Mammary epithelial cell (primary cell): Measurements from ENCODE around the gene THRB.

Experiments used
- EZH2 ChIP-seq: IDR thresholded peaks from 2 replicates; pipeline ENCODE4 v1.6.1; 2012; ENCODE audit warnings: low read length, inconsistent platforms, borderline replicate concordance
- TF ChIP-seq, protein P1 (sequence below), 2 donors: IDR thresholded peaks in 1 of 2; conservative IDR thresholded peaks in 1 of 2; 2 replicates each; pipeline ENCODE4 v1.5.1; 2011 to 2012; ENCODE audit warnings: inconsistent platforms in 2 of 2, low read length in 2 of 2, mild to moderate bottlenecking in 2 of 2, control low read depth in 1 of 2, low read depth in 1 of 2; ENCODE audit not compliant: insufficient read depth in 1 of 2; ENCODE audit errors: extremely low read depth in 1 of 2

DNA sequence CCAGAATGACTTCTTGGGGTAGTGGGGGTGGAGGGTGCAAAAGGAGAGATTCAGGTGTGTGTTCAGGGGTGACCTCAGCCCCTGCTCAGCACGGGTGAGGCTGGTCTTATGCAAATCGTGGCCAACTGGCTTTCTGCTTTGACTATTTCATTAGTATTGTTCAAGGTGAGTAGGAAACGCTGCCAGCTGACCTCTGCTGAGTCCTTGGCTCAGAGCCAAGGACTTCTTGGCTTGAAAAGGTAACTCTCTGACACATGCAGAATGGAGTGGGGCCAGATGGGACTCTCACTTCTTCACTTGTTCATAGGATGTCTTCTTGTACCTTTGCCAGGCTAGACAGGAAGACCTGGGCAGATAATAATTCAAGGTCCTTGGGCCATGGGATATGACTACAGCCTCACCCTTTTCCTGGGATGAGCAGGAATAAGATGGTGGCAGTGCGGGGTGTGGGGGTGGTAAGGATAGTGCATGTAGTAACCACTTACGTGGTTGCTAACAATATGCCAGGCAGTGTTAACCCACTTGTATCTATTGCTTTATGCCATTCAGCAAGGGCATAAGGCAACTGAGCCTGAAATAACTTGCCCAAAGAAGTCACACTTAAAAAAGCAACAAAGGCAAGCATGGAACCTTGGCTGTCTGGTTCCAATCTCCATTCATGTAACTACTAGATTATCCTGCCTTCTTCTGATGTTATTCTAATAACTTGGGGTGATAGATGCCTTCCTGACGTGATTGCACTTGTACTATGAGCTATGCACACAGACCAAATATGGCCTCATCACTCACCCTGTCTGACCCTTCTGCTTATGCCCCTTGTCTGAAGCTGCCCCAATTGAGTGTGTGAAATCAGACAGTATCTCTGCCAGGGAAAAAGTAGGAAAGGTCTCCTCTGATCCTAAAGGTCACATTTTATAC is 356.4 kb downstream of the THRB start:
- TF ChIP-seq, protein P1, sequence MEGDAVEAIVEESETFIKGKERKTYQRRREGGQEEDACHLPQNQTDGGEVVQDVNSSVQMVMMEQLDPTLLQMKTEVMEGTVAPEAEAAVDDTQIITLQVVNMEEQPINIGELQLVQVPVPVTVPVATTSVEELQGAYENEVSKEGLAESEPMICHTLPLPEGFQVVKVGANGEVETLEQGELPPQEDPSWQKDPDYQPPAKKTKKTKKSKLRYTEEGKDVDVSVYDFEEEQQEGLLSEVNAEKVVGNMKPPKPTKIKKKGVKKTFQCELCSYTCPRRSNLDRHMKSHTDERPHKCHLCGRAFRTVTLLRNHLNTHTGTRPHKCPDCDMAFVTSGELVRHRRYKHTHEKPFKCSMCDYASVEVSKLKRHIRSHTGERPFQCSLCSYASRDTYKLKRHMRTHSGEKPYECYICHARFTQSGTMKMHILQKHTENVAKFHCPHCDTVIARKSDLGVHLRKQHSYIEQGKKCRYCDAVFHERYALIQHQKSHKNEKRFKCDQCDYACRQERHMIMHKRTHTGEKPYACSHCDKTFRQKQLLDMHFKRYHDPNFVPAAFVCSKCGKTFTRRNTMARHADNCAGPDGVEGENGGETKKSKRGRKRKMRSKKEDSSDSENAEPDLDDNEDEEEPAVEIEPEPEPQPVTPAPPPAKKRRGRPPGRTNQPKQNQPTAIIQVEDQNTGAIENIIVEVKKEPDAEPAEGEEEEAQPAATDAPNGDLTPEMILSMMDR (conservative IDR thresholded peaks at IDR 0.05 in 1 of 2, IDR thresholded peaks at IDR 0.05 in 1 of 2; ENCODE audit: extremely low read depth in 1 of 2, insufficient read depth in 1 of 2, low read depth in 1 of 2, low read length in 2 of 2): no peak
- TF ChIP-seq EZH2: no peak
